ENCODE measurements around the gene TRAPPC3L.
"Not testable (repeated sequence)": the region's sequence is repeated elsewhere in the genome, so short reads cannot be mapped to it uniquely, and the experiment has no call there.

GRCh38 chr6:116495161-116495560 lies 50.3 kb downstream of the TRAPPC3L start:
- TF ChIP-seq CTCF, POLR2A (IDR thresholded peaks at IDR 0.05): not testable (repeated sequence)
